H9 (cell line): ENCODE results near the gene DYRK1A. TPM values are rescaled to one million over a fixed set of nuclear protein-coding genes. Genes with fewer than 3 reads are reported as not detected.

Source experiments
- DNase-seq: peaks from one replicate; pipeline ENCODE4 v3.0.0-alpha.2; 2017
- H2AFZ ChIP-seq: one replicate; pipeline ENCODE4 v1.6.1; 2013; ENCODE audit warnings: mild to moderate bottlenecking, low read length, control low read depth, moderate library complexity
- H2AK5ac ChIP-seq: 2 replicates; pipeline ENCODE4 v1.6.1; 2013; ENCODE audit warnings: low read length, control low read depth, mixed read lengths; ENCODE audit not compliant: insufficient read length
- H2BK120ac ChIP-seq: one replicate; pipeline ENCODE4 v1.6.1; 2013; ENCODE audit warnings: low read depth, mild to moderate bottlenecking, low read length, control low read depth, inconsistent platforms; ENCODE audit not compliant: poor library complexity, severe bottlenecking
- H2BK12ac ChIP-seq: 2 replicates; pipeline ENCODE4 v1.6.1; 2013; ENCODE audit warnings: low read length, control low read depth, mixed read lengths, low read depth; ENCODE audit not compliant: insufficient read length
- H2BK15ac ChIP-seq: 2 replicates; pipeline ENCODE4 v1.6.1; 2013; ENCODE audit warnings: low read depth, low read length, control low read depth
- H2BK20ac ChIP-seq: one replicate; pipeline ENCODE4 v1.6.1; 2013; ENCODE audit warnings: low read depth, mild to moderate bottlenecking, low read length, control low read depth, inconsistent platforms; ENCODE audit not compliant: poor library complexity, severe bottlenecking
- H2BK5ac ChIP-seq: 2 replicates; pipeline ENCODE4 v1.6.1; 2013; ENCODE audit warnings: low read length, control low read depth, mixed read lengths; ENCODE audit not compliant: insufficient read length
- H3K14ac ChIP-seq: 2 replicates; pipeline ENCODE4 v1.6.1; 2013; ENCODE audit warnings: low read length, control low read depth; ENCODE audit not compliant: insufficient read depth
- H3K18ac ChIP-seq: 2 replicates; pipeline ENCODE4 v1.6.1; 2013; ENCODE audit warnings: low read depth, mild to moderate bottlenecking, mixed read lengths, low read length, control low read depth; ENCODE audit not compliant: insufficient read length
- H3K23ac ChIP-seq: 2 replicates; pipeline ENCODE4 v1.6.1; 2013; ENCODE audit warnings: low read length, control low read depth, mixed read lengths, low read depth; ENCODE audit not compliant: insufficient read length
- H3K23me2 ChIP-seq: 2 replicates; pipeline ENCODE4 v1.6.1; 2013; ENCODE audit warnings: low read depth, mild to moderate bottlenecking, mixed read lengths, low read length, control low read depth; ENCODE audit not compliant: insufficient read length, poor library complexity, severe bottlenecking
- H3K27ac ChIP-seq: 2 replicates; pipeline ENCODE4 v1.5.1; 2013; ENCODE audit warnings: low read length, control low read depth, mixed read lengths, low read depth; ENCODE audit not compliant: insufficient read length
- H3K27me3 ChIP-seq: 2 replicates; pipeline ENCODE4 v1.6.1; 2013; ENCODE audit warnings: low read length, control low read depth, inconsistent platforms; ENCODE audit not compliant: insufficient read depth
- H3K4ac ChIP-seq: 2 replicates; pipeline ENCODE4 v1.6.1; 2013; ENCODE audit warnings: low read depth, mild to moderate bottlenecking, control low read depth, inconsistent platforms, low read length, moderate library complexity
- H3K4me1 ChIP-seq: 2 replicates; pipeline ENCODE4 v1.6.1; 2013; ENCODE audit warnings: low read length, control low read depth, inconsistent platforms; ENCODE audit not compliant: insufficient read depth
- H3K4me2 ChIP-seq: 2 replicates; pipeline ENCODE4 v1.6.1; 2013; ENCODE audit warnings: low read length, control low read depth, mixed read lengths; ENCODE audit not compliant: insufficient read length, insufficient read depth
- H3K56ac ChIP-seq: 2 replicates; pipeline ENCODE4 v1.6.1; 2013; ENCODE audit warnings: low read depth, mild to moderate bottlenecking, mixed read lengths, low read length, control low read depth; ENCODE audit not compliant: insufficient read length
- H3K79me1 ChIP-seq: 2 replicates; pipeline ENCODE4 v1.6.1; 2013; ENCODE audit warnings: low read depth, mild to moderate bottlenecking, moderate library complexity, low read length, control low read depth, inconsistent platforms; ENCODE audit not compliant: insufficient read depth, poor library complexity, severe bottlenecking
- H3K79me2 ChIP-seq: 2 replicates; pipeline ENCODE4 v1.6.1; 2013; ENCODE audit warnings: low read length, control low read depth, inconsistent platforms; ENCODE audit not compliant: insufficient read depth
- H3K9ac ChIP-seq: 2 replicates; pipeline ENCODE4 v1.6.1; 2013; ENCODE audit warnings: low read length, control low read depth, mixed read lengths; ENCODE audit not compliant: insufficient read length; ENCODE audit errors: extremely low read depth
- H3K9me3 ChIP-seq: one replicate; pipeline ENCODE4 v1.6.1; 2013; ENCODE audit warnings: low read depth, low read length, inconsistent platforms; ENCODE audit not compliant: control insufficient read depth
- H3T11ph ChIP-seq: one replicate; pipeline ENCODE4 v1.6.1; 2013; ENCODE audit warnings: mild to moderate bottlenecking, low read length, control low read depth, inconsistent platforms
- H4K20me1 ChIP-seq: one replicate; pipeline ENCODE4 v1.6.1; 2013; ENCODE audit not compliant: control insufficient read depth, insufficient read length, insufficient read depth
- H4K5ac ChIP-seq: 2 replicates; pipeline ENCODE4 v1.6.1; 2013; ENCODE audit warnings: low read depth, mild to moderate bottlenecking, mixed read lengths, low read length, control low read depth; ENCODE audit not compliant: insufficient read length
- H4K8ac ChIP-seq: replicated peaks from 2 replicates; pipeline ENCODE4 v1.6.1; 2013; ENCODE audit warnings: low read length, control low read depth, mixed read lengths, low read depth; ENCODE audit not compliant: insufficient read length
- H4K91ac ChIP-seq: 2 replicates; pipeline ENCODE4 v1.6.1; 2013; ENCODE audit warnings: low read depth, mild to moderate bottlenecking, moderate library complexity, mixed read lengths, low read length, control low read depth; ENCODE audit not compliant: insufficient read length
- H3K27ac Mint-ChIP-seq, 3 experiments: 2 replicates in 2 of 3; 3 replicates in 1 of 3; pipeline ENCODE4 v1.8.0; 2020 to 2021; ENCODE audit warnings: mixed read lengths in 3 of 3, mild to moderate bottlenecking in 1 of 3, moderate library complexity in 1 of 3
- H3K27me3 Mint-ChIP-seq: 2 replicates; pipeline ENCODE4 v1.8.0; 2021; ENCODE audit warnings: low read depth, mild to moderate bottlenecking, moderate library complexity, mixed read lengths
- H3K36me3 Mint-ChIP-seq, 3 experiments: 2 replicates in 2 of 3; 3 replicates in 1 of 3; pipeline ENCODE4 v1.8.0; 2020 to 2021; ENCODE audit warnings: low read depth in 3 of 3, mixed read lengths in 3 of 3; ENCODE audit not compliant: insufficient read depth in 1 of 3
- H3K4me1 Mint-ChIP-seq, 2 experiments: 2 replicates each; pipeline ENCODE4 v1.8.0; 2020; ENCODE audit warnings: mixed read lengths in 2 of 2
- H3K4me3 Mint-ChIP-seq, 2 experiments: 2 replicates in 1 of 2; 3 replicates in 1 of 2; pipeline ENCODE4 v1.8.0; 2020 to 2021; ENCODE audit warnings: mild to moderate bottlenecking in 2 of 2, mixed read lengths in 2 of 2, moderate library complexity in 1 of 2
- H3K9me3 Mint-ChIP-seq, 2 experiments: 2 replicates in 1 of 2; 3 replicates in 1 of 2; pipeline ENCODE4 v1.8.0; 2020; ENCODE audit warnings: mild to moderate bottlenecking in 2 of 2, mixed read lengths in 2 of 2, moderate library complexity in 1 of 2
- WGBS: extraction: QIAGEN DNeasy Blood & Tissue Kit; methylation state at CpG from one replicate; pipeline ENCODE4 v1.1.7; 2013; ENCODE audit warnings: missing lambda C conversion rate, low lambda C conversion rate, mixed read lengths; ENCODE audit not compliant: insufficient read length; ENCODE audit errors: extremely low coverage; 5-methylcytosine and 5-hydroxymethylcytosine counted together
- total RNA-seq: library from RNA; stranded (reverse); gene quantifications from 2 replicates; pipeline ENCODE4 v1.2.1, GENCODE V29; 2021
- TF ChIP-seq, protein P1 (sequence below): fragments of 200-600 bp; sonication (generic); conservative IDR thresholded peaks from 3 replicates; pipeline ENCODE4 v1.8.0; 2021; ENCODE audit warnings: antibody characterized with exemption, mild to moderate bottlenecking

Gene DYRK1A
- total RNA-seq, 1 experiment from 2014 or later: 73.6 TPM

- Histone ChIP-seq H3K23ac (no peak overlapping the region), H4K91ac (no peak overlapping the region), H3K18ac (no peak overlapping the region), H2BK15ac (no peak overlapping the region), H4K8ac (no peak overlapping the region), H4K20me1 (no peaks in the 10 kb centered on the region), H3K4me2 (no peak overlapping the region), H3K9ac (no peak overlapping the region), H2BK5ac (no peak overlapping the region), H2BK120ac (no peak overlapping the region), H3K9me3 (no peaks in the 10 kb centered on the region), H2AK5ac (no peak overlapping the region), H2BK12ac (no peak overlapping the region), H4K5ac (no peak overlapping the region), H3K79me2 (peaks cover 21% of the 10 kb centered on the region; the same call in 1 of the 2 replicates), H3K4me1 (no peaks in the 10 kb centered on the region), H3K4ac (no peak overlapping the region), H3K27me3 (no peaks in the 10 kb centered on the region), H2BK20ac (no peak overlapping the region), H3K56ac (no peak overlapping the region), H3K14ac (no peak overlapping the region), H3K27ac (no peak overlapping the region), H3T11ph (no peak overlapping the region), H3K23me2 (no peaks in the 10 kb centered on the region), H3K79me1 (peaks cover 19% of the 10 kb centered on the region), H2AFZ (no peak overlapping the region)
- no CpG with 5 or more reads among the region's 5 CpGs for WGBS
- TF ChIP-seq, protein P1, sequence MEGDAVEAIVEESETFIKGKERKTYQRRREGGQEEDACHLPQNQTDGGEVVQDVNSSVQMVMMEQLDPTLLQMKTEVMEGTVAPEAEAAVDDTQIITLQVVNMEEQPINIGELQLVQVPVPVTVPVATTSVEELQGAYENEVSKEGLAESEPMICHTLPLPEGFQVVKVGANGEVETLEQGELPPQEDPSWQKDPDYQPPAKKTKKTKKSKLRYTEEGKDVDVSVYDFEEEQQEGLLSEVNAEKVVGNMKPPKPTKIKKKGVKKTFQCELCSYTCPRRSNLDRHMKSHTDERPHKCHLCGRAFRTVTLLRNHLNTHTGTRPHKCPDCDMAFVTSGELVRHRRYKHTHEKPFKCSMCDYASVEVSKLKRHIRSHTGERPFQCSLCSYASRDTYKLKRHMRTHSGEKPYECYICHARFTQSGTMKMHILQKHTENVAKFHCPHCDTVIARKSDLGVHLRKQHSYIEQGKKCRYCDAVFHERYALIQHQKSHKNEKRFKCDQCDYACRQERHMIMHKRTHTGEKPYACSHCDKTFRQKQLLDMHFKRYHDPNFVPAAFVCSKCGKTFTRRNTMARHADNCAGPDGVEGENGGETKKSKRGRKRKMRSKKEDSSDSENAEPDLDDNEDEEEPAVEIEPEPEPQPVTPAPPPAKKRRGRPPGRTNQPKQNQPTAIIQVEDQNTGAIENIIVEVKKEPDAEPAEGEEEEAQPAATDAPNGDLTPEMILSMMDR: no peak
- H3K27me3 Mint-ChIP-seq: no peaks in the 10 kb centered on the region
- H3K27ac Mint-ChIP-seq: 0 out of 7 replicates have a peak overlapping the region, but pooled peaks of 1 of the 3 experiments have one; percentile 12
- no peak for DNase-seq
- no peak overlapping the region for H3K4me3 Mint-ChIP-seq
- peaks cover 22 to 34% of the 10 kb centered on the region in 2 experiments for H3K4me1 Mint-ChIP-seq
- peaks cover 3 to 9% of the 10 kb centered on the region in 2 experiments; a peak in 4 of 5 replicates for H3K9me3 Mint-ChIP-seq
- H3K36me3 Mint-ChIP-seq: peaks cover 27 to 49% (median 33%) of the 10 kb centered on the region in 3 experiments
Measured at GRCh38 chr21:37469441-37469840, 102.9 kb downstream of the DYRK1A start.
